HT1080 (cell line): ENCODE results near the gene LMO2. TPM values are rescaled to one million over a fixed set of nuclear protein-coding genes. Genes with fewer than 3 reads are reported as not detected.
"Not testable (repeated sequence)": the region's sequence is repeated elsewhere in the genome, so short reads cannot be mapped to it uniquely, and the experiment has no call there.

Experiments
- DNase-seq: peaks from one replicate; pipeline ENCODE4 v3.0.0-alpha.2; 2015; ENCODE audit warnings: low read depth
- total RNA-seq: library from RNA; depleted of rRNA; stranded (reverse); fragments of >200 nt; shearing (Covaris generic); gene quantifications from 2 replicates; pipeline ENCODE4 v1.2.3, GENCODE V29; 2014; rRNA removed

The LMO2 gene
- total RNA-seq, 1 experiment from 2014 or later: 0.11 TPM

DNA sequence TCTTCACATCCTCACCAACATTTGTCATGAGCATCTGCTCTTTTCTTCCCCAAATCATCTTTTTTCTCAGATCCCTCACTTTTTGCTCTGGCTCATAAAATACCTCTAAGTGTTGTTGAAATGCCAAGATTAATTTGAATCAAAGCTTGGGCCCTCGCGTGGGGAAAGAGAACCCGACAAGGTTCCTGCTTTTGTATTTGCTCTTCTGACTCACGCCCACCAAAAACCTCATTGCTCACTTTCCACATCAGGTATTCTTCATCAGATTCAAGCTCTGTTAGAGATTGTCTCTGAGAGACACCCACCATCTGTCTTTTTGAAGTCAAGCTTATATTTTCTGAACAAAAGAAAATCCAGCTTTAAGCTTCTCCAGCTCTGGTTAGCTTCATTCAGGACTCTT lies 64.7 kb downstream of the LMO2 start:
- DNase-seq: no peak

DNA sequence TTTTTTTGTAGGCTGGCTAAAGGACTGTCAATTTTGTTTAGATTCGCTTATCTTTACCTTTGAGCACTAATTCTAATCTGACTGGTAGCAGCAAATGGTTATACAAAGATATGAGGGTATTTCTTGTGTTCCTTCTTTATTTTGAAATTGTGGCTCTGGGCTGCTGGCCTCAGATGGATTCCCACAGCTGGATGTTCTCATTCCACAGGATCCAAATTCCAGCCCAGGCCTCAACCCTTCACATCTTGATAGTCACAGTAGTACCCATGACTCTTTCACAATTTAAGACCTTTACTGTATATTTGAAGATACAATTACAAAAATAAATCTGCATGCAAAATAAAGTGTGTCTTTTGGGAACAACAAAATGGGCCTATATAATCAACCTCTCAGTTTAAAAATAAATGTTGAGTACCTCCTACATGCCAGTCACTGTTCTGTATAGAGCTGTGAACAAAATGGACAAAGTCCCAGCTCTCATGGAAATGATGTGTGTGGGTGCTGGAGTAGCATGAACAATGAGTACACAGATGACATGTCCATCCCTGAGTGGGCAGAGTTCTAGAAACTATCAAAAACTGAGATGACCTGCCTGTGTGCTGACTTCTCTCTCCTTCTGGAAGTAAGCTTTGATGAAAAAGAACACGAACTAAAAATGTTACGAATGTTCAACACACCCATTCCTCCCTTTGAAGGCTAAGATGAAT lies 65.9 kb downstream of the LMO2 start:
- DNase-seq: no peak

DNA sequence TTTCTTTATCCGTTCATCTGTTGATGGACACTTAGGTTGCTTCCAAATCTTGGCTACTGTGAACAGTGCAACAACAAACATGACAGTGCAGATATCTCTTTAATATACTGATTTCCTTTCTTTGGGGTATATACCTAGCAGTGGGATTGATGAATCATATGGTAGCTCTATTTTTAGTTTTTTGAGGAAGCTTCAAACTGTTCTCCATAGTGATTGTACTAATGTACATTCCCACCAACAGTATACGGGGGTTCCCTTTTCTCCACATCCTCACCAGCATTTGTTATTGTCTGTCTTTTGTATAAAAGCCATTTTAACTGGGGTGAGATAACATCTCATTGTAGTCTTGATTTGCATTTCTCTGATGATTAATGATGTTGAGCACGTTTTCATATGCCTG lies 68.9 kb downstream of the LMO2 start:
- not testable (repeated sequence) for DNase-seq

DNA sequence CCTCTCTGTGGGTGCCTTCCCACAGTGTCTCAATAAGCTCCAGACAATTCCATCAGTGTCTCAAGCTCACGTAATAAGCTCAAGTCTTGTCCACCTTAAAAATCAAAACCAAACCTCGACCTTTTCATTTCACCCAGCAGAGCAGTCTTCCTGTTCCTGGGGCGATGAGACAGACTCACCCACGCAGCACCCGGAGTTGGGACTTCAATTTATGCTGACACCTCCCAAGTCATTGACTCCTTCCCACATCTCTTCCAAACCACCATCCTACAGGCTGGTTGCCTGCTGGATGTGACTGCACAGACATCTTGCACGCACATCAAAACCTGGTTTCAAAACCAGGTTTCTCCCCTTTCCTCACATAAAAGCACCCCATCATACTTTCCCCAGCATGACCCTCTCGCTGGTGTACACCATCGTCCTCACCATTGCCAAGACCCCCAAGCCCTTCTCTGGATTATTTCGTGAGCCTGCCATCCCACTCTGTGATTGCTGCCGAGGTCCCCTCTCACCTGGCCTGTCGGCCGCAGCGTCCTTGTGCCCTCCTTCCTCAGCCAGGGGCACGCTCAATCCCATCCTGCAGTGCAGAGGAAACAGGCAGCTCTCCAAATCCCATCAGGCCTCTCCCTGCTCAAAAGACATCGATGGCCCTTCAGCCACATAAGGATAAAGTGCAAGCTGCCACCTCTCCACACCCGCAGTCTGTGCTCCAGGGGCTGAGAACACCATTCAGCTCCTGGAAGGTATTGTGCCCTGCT lies 72.4 kb downstream of the LMO2 start:
- no peak for DNase-seq

Other genes starting within 250 kb of the LMO2 start
- gene C11orf91, start 191.2 kb downstream of the LMO2 start, total RNA-seq: 0.11 and 1.2 TPM in 2 replicates
- 551 and 728 TPM in 2 replicates for gene CD59, start 155.7 kb downstream of the LMO2 start, total RNA-seq
- 18.6 and 22.0 TPM in 2 replicates for gene FBXO3, start 117.6 kb downstream of the LMO2 start, total RNA-seq
- gene CAPRIN1, start 159.7 kb upstream of the LMO2 start, total RNA-seq: 282 and 324 TPM in 2 replicates
- 47.1 and 60.9 TPM in 2 replicates for gene NAT10, start 213.6 kb upstream of the LMO2 start, total RNA-seq